GM21381 (cell line): ENCODE measurements around the gene MYO9B.
A peak's percentile ranks its signal among the peaks of the same experiment; 100 is the strongest.
"Not testable (repeated sequence)": the region's sequence is repeated elsewhere in the genome, so short reads cannot be mapped to it uniquely, and the experiment has no call there.

Source experiments
- ATAC-seq: cut with Tn5 transposase; IDR thresholded peaks from one replicate; pipeline ENCODE4 v1.9.1; 2021; ENCODE audit warnings: mild to moderate bottlenecking, moderate library complexity; ENCODE audit not compliant: unreplicated experiment

MYO9B gene

GRCh38 chr19:17090583-17090982, 15.0 kb downstream of the MYO9B start:
- ATAC-seq, result no peak

GRCh38 chr19:17091758-17092333, 16.3 kb downstream of the MYO9B start:
- no peak for ATAC-seq

GRCh38 chr19:17092696-17093095, 17.1 kb downstream of the MYO9B start:
- no peak for ATAC-seq

GRCh38 chr19:17094694-17095093, 19.1 kb downstream of the MYO9B start:
- not testable (repeated sequence) for ATAC-seq

- ATAC-seq, result no peak
Measured at GRCh38 chr19:17095141-17095919, 19.8 kb downstream of the MYO9B start.

- ATAC-seq, result no peak
Measured at GRCh38 chr19:17097593-17098126, 22.1 kb downstream of the MYO9B start.

- ATAC-seq, result no peak
Measured at GRCh38 chr19:17098326-17098725, 22.7 kb downstream of the MYO9B start.

GRCh38 chr19:17101686-17102628, 26.4 kb downstream of the MYO9B start:
- no peak for ATAC-seq

- ATAC-seq, result no peak
Measured at GRCh38 chr19:17103177-17103576, 27.6 kb downstream of the MYO9B start.

- ATAC-seq, result no peak
Measured at GRCh38 chr19:17104679-17105078, 29.1 kb downstream of the MYO9B start.

GRCh38 chr19:17105556-17105955, 30.0 kb downstream of the MYO9B start:
- ATAC-seq, result no peak

- ATAC-seq, result not testable (repeated sequence)
Measured at GRCh38 chr19:17106964-17107363, 31.4 kb downstream of the MYO9B start.

- no peak for ATAC-seq
Measured at GRCh38 chr19:17107546-17108452, 32.2 kb downstream of the MYO9B start.

GRCh38 chr19:17108453-17108784, 32.8 kb downstream of the MYO9B start:
- ATAC-seq, result no peak

- ATAC-seq, result no peak
Measured at GRCh38 chr19:17109300-17109699, 33.7 kb downstream of the MYO9B start.

- peak; percentile 41 for ATAC-seq
Measured at GRCh38 chr19:17109962-17110598, 34.5 kb downstream of the MYO9B start.

- no peak for ATAC-seq
Measured at GRCh38 chr19:17110599-17110966, 35.0 kb downstream of the MYO9B start.

- ATAC-seq, result no peak
Measured at GRCh38 chr19:17111766-17112165, 36.2 kb downstream of the MYO9B start.

GRCh38 chr19:17112271-17112670, 36.7 kb downstream of the MYO9B start:
- no peak for ATAC-seq

GRCh38 chr19:17112700-17113099, 37.1 kb downstream of the MYO9B start:
- ATAC-seq, result no peak
